ENCODE data around the gene RTN4R. TPM values are rescaled to one million over a fixed set of nuclear protein-coding genes. Genes with fewer than 3 reads are reported as not detected.
A peak's percentile ranks its signal among the peaks of the same experiment; 100 is the strongest.

The RTN4R gene
- total and polyA plus RNA-seq, 2 of the 8 experiments (the other 6 are each of a cell fraction or from before 2014, with no cell fraction given) = 21.8 to 41.3 TPM

DNA sequence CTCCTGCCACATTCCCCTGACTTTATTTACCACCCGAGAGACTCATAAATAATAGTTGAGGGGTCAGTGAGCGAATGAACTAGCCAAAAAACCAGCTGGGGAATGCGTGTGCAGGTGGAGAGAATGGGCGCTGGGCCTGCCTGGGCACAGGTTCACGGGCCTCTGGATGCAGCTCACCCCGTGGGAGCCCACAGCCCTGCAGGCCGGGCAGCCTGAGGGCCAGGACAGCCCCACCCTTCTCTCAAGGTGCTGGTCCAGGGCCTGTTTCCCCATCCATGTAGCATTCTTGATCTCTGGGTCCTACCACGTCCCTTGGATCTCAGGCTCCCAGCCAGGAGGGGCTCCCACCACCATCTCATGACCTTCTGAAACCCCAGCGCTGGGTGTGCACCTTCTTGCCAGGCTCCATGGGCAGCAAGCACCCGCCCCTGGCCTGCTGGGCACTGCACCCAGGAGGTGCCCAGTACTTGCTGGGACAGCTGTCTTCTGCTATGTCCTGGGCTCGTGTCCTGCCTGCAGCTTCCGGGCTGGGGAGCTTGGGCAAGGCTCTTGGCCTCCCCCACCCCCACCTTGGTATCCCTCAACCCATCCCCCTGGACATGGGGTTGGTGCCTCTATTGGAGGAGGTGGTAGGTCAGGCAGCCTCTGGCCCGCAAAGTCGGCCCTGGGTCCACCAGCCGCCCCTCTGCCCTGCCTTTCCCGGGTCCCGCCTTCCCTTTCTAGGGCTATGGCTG, 74.2 kb downstream of the RTN4R start:
- Histone ChIP-seq H3K9ac (replicated peaks in 1 of 4; ENCODE audit: extremely low read depth in 1 of 4, low read depth in 3 of 4, low read length in 3 of 4) (no peak overlapping the region), H3K36me3 (ENCODE audit: control insufficient read depth in 2 of 4, insufficient read depth in 4 of 4, low read length in 3 of 4) (no peaks in the 10 kb centered on the region), H3K27me3 (replicated peaks in 1 of 4; ENCODE audit: control insufficient read depth in 3 of 4, extremely low read depth in 1 of 4, insufficient read depth in 3 of 4, low read length in 3 of 4) (no peaks in the 10 kb centered on the region), H3K18ac (ENCODE audit: extremely low read depth, low read length) (no peak overlapping the region), H3K79me2 (ENCODE audit: control insufficient read depth in 1 of 2, insufficient read depth in 2 of 2, low read length in 2 of 2) (no peaks in the 10 kb centered on the region), H4K5ac (ENCODE audit: insufficient read length, low read depth, low read length) (no peak overlapping the region), H4K20me1 (replicated peaks in 1 of 2; ENCODE audit: control insufficient read depth in 1 of 2, insufficient read depth in 2 of 2, low read length in 2 of 2) (no peaks in the 10 kb centered on the region), H3K23ac (ENCODE audit: insufficient read length) (no peak overlapping the region), H3K14ac (ENCODE audit: insufficient read length) (no peak overlapping the region), H2AK5ac (ENCODE audit: low read depth, low read length) (no peak overlapping the region), H3K27ac (ENCODE audit: low read depth, low read length) (no peak overlapping the region), H4K91ac (replicated peaks; ENCODE audit: insufficient read length, low read length) (no peak overlapping the region), H2BK20ac (ENCODE audit: low read length) (no peak overlapping the region), H2BK15ac (ENCODE audit: low read length) (no peak overlapping the region), H4K8ac (ENCODE audit: extremely low read depth, insufficient read depth, low read length) (no peak overlapping the region; the same call in 1 of the 2 replicates), H3K4ac (replicated peaks; ENCODE audit: insufficient read length, low read depth, low read length) (no peak overlapping the region), H2BK12ac (ENCODE audit: low read depth, low read length) (no peak overlapping the region), H3K4me1 (replicated peaks in 1 of 4; ENCODE audit: control insufficient read depth in 3 of 4, insufficient read depth in 4 of 4, low read length in 3 of 4) (no peaks in the 10 kb centered on the region), H3K4me2 (ENCODE audit: insufficient read depth in 1 of 2, low read depth in 2 of 2, low read length in 2 of 2) (no peak overlapping the region), H3K79me1 (ENCODE audit: low read depth, low read length) (no peaks in the 10 kb centered on the region), H3K9me3 (ENCODE audit: insufficient read depth in 2 of 2, low read depth in 1 of 2, low read length in 1 of 2) (no peaks in the 10 kb centered on the region), H2BK5ac (ENCODE audit: low read depth, low read length) (peak overlapping the region; percentile 30; the same call in 1 of the 2 replicates), H3K23me2 (ENCODE audit: low read depth, low read length) (no peaks in the 10 kb centered on the region), H2AFZ (ENCODE audit: low read length) (no peak overlapping the region), H3K4me3 (ENCODE audit: extremely low read depth in 1 of 4, insufficient read depth in 2 of 4, low read depth in 3 of 4, low read length in 4 of 4) (no peak overlapping the region), H2BK120ac (replicated peaks; ENCODE audit: low read depth, low read length) (no peak overlapping the region), H3K56ac (replicated peaks; ENCODE audit: insufficient read length, low read depth, low read length) (no peak overlapping the region)
- CTCF ChIA-PET (ENCODE audit: partially characterized antibody) = interaction anchor here (0.8 to 6.8 kb wide), 11 partner anchors 9 to 64 kb away, joined by 3 to 43 read pairs (median 5); no protein-coding TSS in a partner anchor
- DNase-seq (ENCODE audit: low read depth in 1 of 2, low spot score in 2 of 2) = no peak
- FAIRE-seq = no peak
- POLR2A ChIA-PET (ENCODE audit: partially characterized antibody) = interaction anchor here (1.2 to 1.7 kb wide), 2 partner anchors 12 to 23 kb away, joined by 3 read pairs; no protein-coding TSS in a partner anchor
- WGBS, 2 experiments (ENCODE audit: extremely low coverage in 1 of 2, insufficient coverage in 1 of 2, insufficient read length in 1 of 2, insufficient replicate concordance in 2 of 2, low coverage in 1 of 2, low lambda C conversion rate in 2 of 2, missing lambda C conversion rate in 1 of 2) = 83% methylated on average over 15 of the region's 17 CpGs; no CpG with 5 or more reads in 1 of the 2 experiments
- TF ChIP-seq SP1 (IDR thresholded peaks at IDR 0.05; ENCODE audit: low read depth, low read length) = no peak

All from H1 (cell line).